ENCODE measurements around the gene PKIB.

Gene PKIB, protein sequence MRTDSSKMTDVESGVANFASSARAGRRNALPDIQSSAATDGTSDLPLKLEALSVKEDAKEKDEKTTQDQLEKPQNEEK

DNA sequence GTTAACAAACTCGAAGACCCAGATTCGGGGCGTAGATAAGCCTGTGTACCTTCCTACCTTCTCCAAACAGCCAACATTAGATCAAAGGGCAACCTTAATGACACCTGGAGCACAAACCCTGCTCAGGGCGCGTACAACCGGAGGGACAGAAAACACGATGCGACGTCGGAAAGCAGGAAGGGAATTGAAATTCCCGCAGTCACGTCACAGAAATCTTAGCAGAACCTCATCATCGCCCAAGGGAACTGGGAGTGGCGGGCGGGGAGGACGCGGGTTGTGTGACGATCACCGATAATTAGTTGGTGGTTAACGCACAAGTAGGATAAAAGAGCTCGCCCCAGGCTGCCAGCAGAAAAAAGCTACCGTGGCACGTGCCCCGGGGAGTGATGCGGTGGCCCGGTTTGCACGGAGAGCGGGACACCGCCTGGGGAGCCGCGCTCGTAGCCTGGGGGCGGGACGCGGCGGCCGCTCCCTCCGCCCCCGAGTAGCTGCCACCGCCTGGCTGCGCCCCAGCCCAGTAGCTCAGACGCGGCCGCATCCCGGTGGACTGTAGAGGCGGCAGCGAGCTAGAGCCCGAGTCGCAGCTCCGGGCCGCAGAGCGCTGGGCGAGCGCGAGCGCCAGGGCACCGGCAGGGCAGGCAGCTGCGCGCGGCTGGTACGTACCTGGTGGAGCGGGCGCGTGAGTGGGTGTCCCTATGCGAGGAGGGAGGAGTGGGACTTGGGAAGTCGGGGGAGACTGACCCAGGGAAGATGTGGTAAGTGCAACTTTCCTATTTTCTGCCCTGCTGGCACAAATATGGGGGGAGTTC lies at the start of gene PKIB:
TSS of gene PKIB (plus strand) at position 525 of the 809 bp plus-strand sequence. CDS start 107,390 bp downstream, outside the sequence.
- DNase-seq (ENCODE audit: extremely low read depth, low read depth): no peak
- TF ChIP-seq, protein P1, sequence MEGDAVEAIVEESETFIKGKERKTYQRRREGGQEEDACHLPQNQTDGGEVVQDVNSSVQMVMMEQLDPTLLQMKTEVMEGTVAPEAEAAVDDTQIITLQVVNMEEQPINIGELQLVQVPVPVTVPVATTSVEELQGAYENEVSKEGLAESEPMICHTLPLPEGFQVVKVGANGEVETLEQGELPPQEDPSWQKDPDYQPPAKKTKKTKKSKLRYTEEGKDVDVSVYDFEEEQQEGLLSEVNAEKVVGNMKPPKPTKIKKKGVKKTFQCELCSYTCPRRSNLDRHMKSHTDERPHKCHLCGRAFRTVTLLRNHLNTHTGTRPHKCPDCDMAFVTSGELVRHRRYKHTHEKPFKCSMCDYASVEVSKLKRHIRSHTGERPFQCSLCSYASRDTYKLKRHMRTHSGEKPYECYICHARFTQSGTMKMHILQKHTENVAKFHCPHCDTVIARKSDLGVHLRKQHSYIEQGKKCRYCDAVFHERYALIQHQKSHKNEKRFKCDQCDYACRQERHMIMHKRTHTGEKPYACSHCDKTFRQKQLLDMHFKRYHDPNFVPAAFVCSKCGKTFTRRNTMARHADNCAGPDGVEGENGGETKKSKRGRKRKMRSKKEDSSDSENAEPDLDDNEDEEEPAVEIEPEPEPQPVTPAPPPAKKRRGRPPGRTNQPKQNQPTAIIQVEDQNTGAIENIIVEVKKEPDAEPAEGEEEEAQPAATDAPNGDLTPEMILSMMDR (IDR thresholded peaks at IDR 0.05; ENCODE audit: low read depth, low read length): no peak; the same call in 1 of the 2 replicates

- TF ChIP-seq, protein P1 (IDR thresholded peaks at IDR 0.05; ENCODE audit: low read depth, low read length): no peak
- no peak for DNase-seq (ENCODE audit: extremely low read depth, low read depth)
Observed at GRCh38 chr6:122563364-122564052, 46.7 kb upstream of the PKIB start.

DNA sequence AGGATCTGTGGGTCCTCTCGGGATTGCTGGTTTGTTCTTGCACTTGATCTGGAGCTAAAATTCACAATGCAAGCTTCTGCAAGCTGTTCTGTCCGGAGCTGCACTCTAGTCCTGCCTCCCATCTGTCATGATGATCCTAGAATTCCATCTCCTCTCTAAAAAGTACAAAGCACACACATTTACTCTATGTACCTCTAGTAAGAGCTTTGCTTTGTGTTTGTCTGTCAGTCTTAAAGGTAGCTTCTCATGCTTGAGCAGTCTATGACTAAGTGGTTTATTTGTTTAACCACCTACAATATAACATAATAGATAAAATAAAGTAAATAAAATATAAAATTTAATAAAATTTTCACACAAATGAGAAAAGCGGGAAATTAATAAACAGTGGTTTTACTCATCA lies 46.0 kb upstream of the PKIB start:
- no peak for DNase-seq (ENCODE audit: extremely low read depth, low read depth)
- TF ChIP-seq, protein P1 (IDR thresholded peaks at IDR 0.05; ENCODE audit: low read depth, low read length): no peak

DNA sequence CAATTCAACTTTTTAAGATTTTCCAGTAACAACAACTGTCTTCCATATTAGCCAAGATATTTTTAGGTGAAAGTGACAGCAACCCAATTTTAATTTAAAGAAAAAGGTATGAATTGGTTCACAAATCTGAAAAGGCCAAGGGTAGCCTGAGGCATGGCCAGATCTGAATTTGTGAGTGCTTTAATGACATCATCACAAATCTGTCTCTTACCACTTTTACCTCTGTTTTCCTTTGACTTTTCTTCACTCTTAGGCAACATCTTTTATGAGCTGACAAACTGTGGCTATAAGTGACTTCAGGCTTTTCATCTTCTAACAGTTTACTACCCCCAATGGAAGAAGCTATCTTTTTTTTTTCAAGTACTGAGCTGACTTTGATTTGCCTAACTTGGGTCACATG lies 44.5 kb upstream of the PKIB start:
- TF ChIP-seq, protein P1 (IDR thresholded peaks at IDR 0.05; ENCODE audit: low read depth, low read length): no peak

DNA sequence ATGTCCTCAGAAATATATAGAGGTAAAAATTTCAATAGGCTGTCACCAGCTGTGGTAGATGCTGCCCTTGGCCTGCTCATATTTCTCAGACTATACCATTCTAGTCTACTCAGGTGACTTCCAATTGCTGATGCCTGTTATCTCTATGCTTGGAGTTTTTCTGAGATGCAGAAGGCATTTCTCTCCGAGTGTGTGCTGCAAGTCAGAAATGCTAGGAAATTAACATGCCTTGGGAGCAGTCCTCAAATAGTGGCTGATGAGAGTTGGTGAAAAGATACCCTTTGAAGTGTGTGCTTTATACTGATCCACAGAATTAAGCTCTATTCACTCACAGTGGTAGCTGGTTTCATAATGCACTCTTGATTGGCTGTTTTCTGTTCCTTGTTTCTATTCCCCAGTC lies 43.2 kb upstream of the PKIB start:
- no peak for DNase-seq (ENCODE audit: extremely low read depth, low read depth)
- TF ChIP-seq, protein P1 (IDR thresholded peaks at IDR 0.05; ENCODE audit: low read depth, low read length): no peak

More for the DNA sequence above, 44.5 kb upstream of the PKIB start:
- DNase-seq (ENCODE audit: extremely low read depth, low read depth): no peak

- TF ChIP-seq, protein P1 (IDR thresholded peaks at IDR 0.05; ENCODE audit: low read depth, low read length): no peak
- no peak for DNase-seq (ENCODE audit: extremely low read depth, low read depth)
Observed at GRCh38 chr6:122568350-122568749, 41.9 kb upstream of the PKIB start.

DNA sequence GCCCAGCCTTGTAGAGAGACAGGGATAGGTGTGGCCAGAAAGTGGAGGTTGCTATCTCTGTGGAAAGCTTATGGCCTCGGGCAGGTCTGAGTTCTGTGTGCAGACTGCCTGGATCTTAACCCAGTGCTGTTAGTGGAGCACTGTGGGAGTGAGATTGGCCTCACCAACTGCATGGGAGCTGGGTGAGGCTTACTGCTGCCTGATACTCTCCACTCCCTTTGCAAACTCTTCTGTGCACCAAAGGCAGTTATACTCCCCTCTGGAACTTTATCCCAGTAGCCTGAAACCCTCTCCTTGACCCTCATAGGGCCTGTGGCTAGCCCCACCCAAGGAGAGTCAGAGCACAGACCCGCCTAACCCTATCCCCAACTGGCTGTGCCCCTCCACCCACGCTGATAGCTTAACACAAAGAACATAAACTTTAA lies 41.4 kb upstream of the PKIB start:
- DNase-seq (ENCODE audit: extremely low read depth, low read depth): no peak
- TF ChIP-seq, protein P1 (IDR thresholded peaks at IDR 0.05; ENCODE audit: low read depth, low read length): no peak

Measured in AG09319 (cell line).